ENCODE results near the gene PRKCE.

GRCh38 chr2:45888641-45889040, 237.2 kb downstream of the PRKCE start:
- no peak for TF ChIP-seq TAF1 (IDR thresholded peaks at IDR 0.05; ENCODE audit: borderline replicate concordance, low read depth, low read length)
- TF ChIP-seq POLR2A (IDR thresholded peaks at IDR 0.05; ENCODE audit: low read depth, low read length) = no peak
